NOMO-1 treated with DMSO at 0.1 percent for 48 hours (cell line): ENCODE results near the gene PDK2.
"Not testable (repeated sequence)": the region's sequence is repeated elsewhere in the genome, so short reads cannot be mapped to it uniquely, and the experiment has no call there.

ENCODE experiments used
- DNase-seq: peaks from one replicate; lab custom pipeline; 2025; ENCODE audit not compliant: unreplicated experiment; lab: John Stamatoyannopoulos, UW

The PDK2 gene

GRCh38 chr17:50058296-50058953, 36.7 kb upstream of the PDK2 start:
- DNase-seq = no peak

GRCh38 chr17:50059256-50059655, 35.9 kb upstream of the PDK2 start:
- no peak for DNase-seq

GRCh38 chr17:50059759-50060273, 35.3 kb upstream of the PDK2 start:
- DNase-seq = no peak

- DNase-seq = no peak
Measured at GRCh38 chr17:50060951-50061712, 34.0 kb upstream of the PDK2 start.

DNA sequence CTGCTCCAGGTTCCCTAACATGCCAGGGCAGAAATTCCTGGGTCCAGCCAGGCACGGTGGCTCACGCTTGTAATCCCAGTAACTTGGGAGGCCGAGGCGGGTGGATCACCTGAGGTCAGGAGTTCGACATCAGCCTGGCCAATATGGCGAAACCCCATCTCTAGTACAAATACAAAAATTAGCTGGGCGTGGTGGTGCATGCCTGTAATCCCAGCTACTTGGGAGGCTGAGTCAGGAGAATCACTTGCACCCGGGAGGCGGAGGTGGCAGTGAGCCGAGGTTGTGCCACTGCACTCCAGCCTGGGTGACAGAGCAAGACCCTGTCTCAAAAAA, 33.5 kb upstream of the PDK2 start:
- not testable (repeated sequence) for DNase-seq

DNA sequence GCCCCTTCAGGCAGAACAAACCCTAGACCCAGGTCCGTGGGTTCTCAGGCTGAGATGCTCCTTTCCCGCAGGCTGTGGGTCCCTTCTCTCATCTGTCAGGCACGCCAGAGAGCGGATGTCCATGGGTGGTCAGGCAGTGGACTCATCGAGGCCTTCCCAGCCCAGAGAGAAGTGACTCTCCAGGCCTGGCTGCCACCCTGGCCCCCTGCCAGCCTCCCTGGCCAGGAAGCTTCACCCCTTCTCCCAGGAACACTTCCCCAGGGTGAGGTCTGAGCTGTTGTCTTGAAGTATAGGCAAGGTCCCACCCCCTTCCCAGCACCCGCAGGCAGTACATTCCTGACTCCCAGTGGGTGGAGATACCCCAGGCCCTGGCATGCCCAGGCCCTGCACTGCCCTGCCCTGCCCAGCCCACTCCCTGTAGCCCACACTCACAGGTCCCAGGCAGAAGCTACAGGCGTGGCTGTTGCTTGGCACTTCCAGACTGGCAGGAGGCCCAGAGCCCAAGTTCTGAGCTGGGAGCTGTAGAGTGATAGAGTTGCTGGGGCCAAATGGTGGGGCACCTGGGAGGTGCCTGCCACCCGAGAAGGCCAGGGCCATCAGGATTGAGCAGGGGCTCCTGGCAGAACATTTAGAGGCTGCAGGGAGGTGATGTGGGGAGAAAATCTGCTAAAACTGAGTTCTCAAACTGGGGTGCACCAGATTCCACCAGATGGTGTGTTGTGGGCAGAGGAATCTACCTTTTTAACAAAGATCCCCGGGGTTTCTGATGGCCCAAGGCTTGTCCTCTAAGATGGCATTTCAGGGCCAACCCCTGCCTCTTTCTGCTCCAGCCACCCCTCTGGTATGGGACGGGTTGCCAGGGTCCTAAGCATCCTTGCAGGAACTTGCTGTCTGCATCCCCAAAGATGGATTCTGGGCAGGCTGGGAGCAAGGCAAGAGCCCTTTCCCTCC, 32.6 kb upstream of the PDK2 start:
- DNase-seq = no peak

DNA sequence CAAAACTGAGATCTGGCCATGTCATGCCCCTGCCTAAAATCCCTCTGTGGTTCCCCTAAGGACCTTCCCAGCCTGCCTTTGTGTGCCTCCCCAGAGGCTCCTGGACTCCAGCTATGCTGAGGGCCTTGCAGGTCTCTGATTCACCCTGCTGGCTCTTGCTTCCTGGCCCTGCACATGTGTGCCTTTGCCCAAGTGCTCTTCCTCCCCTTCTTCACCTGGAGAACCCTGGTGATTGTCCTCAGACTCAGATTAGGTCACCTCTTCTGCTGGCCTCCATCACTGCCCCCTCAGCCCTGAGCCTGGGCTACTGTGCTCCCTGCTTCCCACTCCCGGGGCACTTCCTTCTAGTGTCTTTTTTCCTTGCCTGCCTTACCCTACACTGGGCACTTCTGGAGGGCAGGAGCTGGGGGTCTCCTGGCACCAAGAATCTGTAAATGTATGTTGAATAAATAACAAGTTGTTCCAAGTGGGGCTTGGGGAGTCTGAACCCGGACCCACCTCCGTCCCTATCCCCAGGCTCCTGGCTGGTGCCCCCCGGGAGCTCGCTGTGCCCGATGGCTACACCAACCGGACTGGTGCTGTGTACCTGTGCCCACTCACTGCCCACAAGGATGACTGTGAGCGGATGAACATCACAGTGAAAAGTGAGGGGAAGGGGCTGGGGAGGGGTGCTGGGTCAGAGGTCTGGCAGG, 31.4 kb upstream of the PDK2 start:
- DNase-seq = no peak

DNA sequence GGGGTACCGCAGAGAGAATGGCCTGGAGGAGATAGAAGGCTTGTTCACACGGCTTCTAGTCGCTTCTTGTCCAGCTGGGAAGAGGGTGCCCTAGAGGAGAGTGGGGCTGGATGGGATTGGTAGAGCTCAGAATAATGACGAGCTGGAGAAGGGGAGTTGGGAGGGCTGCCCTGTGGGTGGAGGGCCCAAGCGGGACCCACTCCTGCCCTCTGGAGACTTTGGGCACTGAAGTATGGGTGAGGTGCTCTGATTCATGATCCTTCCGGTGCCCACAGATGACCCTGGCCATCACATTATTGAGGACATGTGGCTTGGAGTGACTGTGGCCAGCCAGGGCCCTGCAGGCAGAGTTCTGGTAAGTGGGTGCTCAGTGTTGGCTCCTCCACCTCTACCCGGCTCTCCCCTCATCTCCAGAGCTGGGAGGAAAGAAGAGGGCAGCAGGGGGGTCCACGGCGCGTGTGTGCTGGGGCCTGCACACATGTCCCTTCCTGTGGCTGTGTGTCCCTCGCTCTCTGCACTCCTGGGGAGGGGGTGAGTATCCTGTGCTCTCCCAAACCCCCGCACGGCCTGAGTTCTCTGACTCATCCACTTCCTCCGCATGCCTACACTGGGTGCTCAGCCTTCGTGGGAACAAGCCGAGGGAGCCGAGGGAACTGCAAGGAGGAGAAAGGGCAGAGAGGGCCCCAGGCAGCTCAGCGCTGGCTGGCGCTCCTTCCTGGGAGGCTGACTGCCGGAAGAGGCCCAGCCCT, 30.7 kb upstream of the PDK2 start:
- no peak for DNase-seq

- no peak for DNase-seq
Measured at GRCh38 chr17:50065056-50065455, 30.1 kb upstream of the PDK2 start.

- DNase-seq = no peak
Measured at GRCh38 chr17:50066995-50067394, 28.2 kb upstream of the PDK2 start.

DNA sequence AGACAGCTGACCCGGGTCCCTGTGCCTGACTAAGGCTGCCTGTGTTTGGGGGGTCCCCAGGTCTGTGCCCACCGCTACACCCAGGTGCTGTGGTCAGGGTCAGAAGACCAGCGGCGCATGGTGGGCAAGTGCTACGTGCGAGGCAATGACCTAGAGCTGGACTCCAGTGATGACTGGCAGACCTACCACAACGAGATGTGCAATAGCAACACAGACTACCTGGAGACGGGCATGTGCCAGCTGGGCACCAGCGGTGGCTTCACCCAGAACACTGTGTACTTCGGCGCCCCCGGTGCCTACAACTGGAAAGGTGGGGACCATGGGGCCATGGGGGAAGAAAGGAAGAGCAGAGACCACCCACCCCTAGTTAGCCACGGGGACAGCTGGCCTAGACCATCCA, 27.2 kb upstream of the PDK2 start:
- DNase-seq = no peak

- no peak for DNase-seq
Measured at GRCh38 chr17:50070908-50071680, 24.1 kb upstream of the PDK2 start.

DNA sequence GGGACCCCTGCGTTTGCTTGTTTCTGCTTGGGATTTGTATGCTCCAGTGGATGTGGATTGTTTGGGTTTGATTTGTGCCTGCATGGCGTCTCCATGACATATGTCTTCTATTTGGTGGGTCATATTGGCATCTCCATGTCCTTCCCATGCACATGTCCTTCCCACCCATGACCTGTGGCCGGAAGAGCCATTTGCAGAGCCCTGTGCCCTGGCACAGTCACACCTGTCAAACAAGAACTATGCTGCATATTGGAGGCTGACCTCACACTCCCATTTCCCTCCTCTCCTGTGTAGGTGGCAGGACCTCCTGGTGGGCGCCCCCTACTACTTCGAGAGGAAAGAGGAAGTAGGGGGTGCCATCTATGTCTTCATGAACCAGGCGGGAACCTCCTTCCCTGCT, 23.5 kb upstream of the PDK2 start:
- no peak for DNase-seq

DNA sequence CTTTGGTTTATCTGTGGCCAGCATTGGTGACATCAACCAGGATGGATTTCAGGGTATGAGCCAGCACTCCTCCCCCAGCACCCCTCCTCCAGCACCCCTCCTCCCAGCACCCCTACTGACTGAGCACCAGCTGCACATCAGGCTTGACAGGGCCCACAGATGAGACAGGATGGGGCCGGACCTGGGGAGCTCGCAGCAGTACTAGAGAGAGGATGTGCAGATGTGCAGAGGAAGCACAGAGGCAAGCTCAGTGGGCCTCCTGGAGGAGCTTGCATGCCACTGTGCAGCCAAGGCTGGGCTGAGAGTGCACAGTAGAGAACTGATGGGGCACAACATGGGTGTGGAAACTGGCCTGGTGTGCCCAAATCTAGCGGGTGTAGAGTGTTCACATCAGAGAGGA, 23.0 kb upstream of the PDK2 start:
- no peak for DNase-seq

- no peak for DNase-seq
Measured at GRCh38 chr17:50072925-50073324, 22.2 kb upstream of the PDK2 start.

GRCh38 chr17:50074227-50074626, 20.9 kb upstream of the PDK2 start:
- DNase-seq = no peak

DNA sequence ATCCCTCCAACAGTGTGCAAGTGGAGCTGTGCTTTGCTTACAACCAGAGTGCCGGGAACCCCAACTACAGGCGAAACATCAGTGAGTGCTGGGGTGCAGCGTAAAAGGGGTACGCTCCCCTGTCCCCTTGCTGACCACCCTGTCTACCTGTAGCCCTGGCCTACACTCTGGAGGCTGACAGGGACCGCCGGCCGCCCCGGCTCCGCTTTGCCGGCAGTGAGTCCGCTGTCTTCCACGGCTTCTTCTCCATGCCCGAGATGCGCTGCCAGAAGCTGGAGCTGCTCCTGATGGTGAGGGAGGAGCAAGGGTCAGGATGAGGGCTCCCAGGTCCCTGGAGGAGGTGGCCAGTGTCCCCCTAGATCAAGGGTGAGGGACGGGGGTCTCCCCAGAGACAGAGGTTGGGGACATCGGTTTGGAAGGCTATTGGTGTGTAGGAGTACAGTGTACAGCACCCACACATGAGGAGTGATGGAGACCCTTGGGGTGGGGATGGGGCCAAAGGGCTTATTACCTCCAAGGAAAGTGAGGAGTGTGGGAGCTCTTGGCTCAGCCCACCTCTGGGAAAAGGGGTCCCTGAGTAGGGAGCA, 19.6 kb upstream of the PDK2 start:
- no peak for DNase-seq

DNA sequence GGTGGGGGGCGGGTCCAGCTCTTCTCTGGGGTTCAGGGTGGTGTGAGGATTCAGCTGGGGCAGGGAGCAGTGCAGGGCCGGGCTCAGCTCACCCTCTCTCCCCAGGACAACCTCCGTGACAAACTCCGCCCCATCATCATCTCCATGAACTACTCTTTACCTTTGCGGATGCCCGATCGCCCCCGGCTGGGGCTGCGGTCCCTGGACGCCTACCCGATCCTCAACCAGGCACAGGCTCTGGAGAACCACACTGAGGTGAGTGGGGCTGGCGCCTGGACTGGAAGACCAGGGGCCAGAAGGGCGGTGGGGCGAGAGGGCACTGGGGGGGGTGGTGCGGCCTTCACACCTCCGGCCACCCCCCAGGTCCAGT, 18.9 kb upstream of the PDK2 start:
- no peak for DNase-seq

DNA sequence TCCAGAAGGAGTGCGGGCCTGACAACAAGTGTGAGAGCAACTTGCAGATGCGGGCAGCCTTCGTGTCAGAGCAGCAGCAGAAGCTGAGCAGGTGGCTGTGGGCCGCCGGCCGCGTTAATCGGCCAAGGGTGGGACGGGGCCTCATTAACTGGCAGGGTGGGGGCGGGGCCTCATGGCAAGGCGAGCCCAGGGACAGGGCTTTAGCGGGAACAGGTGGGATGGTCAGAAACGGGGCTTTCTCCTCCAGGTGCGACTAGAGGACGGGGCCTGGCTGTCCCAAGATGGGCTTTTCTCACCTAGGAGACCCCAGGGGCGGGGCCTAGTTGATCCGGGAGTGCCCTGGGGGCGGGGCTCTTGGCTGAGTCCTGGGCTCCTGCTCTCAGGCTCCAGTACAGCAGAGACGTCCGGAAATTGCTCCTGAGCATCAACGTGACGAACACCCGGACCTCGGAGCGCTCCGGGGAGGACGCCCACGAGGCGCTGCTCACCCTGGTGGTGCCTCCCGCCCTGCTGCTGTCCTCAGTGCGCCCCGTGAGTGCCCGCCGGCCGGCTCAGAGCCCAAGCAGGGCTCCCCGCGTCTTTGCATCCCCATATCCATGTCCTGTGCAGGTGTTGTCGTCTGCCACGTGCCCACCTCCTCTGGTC, 18.4 kb upstream of the PDK2 start:
- no peak for DNase-seq
